IPS-20b (cell line): Measurements from ENCODE around the gene ACTC1.
A peak's percentile ranks its signal among the peaks of the same experiment; 100 is the strongest.

Experiments
- H3K27ac ChIP-seq: one replicate; pipeline ENCODE4 v1.5.1; 2013; ENCODE audit warnings: low read length
- H3K27me3 ChIP-seq: 2 replicates; pipeline ENCODE4 v1.6.1; 2013; ENCODE audit warnings: mild to moderate bottlenecking, low read length, inconsistent platforms; ENCODE audit not compliant: insufficient read depth
- H3K36me3 ChIP-seq: 2 replicates; pipeline ENCODE4 v1.6.1; 2013; ENCODE audit warnings: low read depth, mild to moderate bottlenecking, inconsistent platforms, low read length, moderate library complexity; ENCODE audit not compliant: insufficient read depth
- H3K4me1 ChIP-seq: 2 replicates; pipeline ENCODE4 v1.6.1; 2013; ENCODE audit warnings: mild to moderate bottlenecking, control low read depth, inconsistent platforms, low read length, moderate library complexity; ENCODE audit not compliant: insufficient read depth
- H3K4me3 ChIP-seq: 2 replicates; pipeline ENCODE4 v1.5.1; 2013; ENCODE audit warnings: mild to moderate bottlenecking, low read length, inconsistent platforms
- H3K9ac ChIP-seq: 2 replicates; pipeline ENCODE4 v1.6.1; 2013; ENCODE audit warnings: low read depth, mild to moderate bottlenecking, inconsistent platforms, low read length, moderate library complexity
- H3K9me3 ChIP-seq: 2 replicates; pipeline ENCODE4 v1.6.1; 2013; ENCODE audit warnings: mild to moderate bottlenecking, low read depth, low read length, inconsistent platforms; ENCODE audit not compliant: insufficient read depth

Gene ACTC1

DNA sequence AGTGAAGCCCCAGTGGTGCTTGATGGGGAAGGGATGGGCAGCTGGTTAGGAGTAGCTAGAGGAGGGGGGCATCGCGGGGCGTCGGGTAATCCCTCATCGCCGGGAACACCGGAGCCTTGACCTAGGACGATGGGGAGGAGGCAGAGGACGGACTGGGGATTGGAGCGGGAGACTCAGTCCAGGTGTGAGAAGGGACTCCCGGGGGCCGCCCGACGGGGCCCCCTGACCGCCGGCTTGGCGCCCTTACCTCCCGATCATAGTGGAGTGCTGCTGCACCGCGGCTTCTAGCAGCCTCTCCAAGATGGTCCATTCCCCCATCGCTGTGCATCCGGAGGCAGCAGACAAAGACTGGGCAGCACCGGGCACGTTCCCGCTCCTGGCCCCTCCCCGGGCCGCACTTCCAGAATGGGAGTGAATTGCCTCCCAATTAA, 41.2 kb downstream of the ACTC1 start:
- H3K27me3 ChIP-seq, result peaks cover 80% of the 10 kb centered on the region
- H3K27ac ChIP-seq, result no peak overlapping the region
- no peaks in the 10 kb centered on the region for H3K9me3 ChIP-seq
- no peaks in the 10 kb centered on the region for H3K36me3 ChIP-seq
- peak overlapping the region; percentile 72 for H3K4me3 ChIP-seq
- H3K4me1 ChIP-seq, result 0 out of 2 replicates have a peak, but pooled peaks cover 4% of the 10 kb centered on the region
- H3K9ac ChIP-seq, result no peak overlapping the region

DNA sequence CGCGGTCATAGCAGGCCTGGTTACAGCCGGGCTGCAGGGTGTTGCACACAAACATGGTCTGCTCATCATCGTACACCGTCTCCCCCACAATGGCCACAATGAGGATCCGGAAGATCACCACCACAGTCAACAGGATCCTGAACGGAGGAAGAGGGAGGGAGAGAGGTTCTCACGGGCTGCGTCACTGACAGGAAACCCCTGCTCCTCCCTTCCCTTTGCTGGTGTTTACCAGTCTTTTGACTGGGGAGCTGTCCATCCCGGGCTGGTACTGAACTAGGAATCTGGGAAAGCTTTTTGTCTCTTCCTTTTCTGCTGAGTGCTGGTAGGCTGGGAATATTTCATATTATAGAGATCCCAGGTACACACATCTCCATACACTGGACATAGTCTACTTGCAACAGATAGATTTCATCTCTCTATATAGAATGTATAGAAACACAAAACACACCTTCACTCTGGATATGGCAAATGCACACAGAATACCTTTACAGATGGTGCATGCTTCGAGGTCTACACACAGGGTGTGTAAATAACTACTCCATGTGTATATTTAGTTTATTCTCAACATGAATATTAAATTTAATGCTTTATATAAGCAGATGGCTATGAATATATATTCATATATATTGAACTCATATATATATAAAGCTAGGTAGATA, 42.0 kb downstream of the ACTC1 start:
- H3K27me3 ChIP-seq, result peaks cover 80% of the 10 kb centered on the region
- 0 out of 2 replicates have a peak overlapping the region, but pooled peaks have one; percentile 36 for H3K4me3 ChIP-seq
- no peak overlapping the region for H3K9ac ChIP-seq
- H3K27ac ChIP-seq, result no peak overlapping the region
- no peaks in the 10 kb centered on the region for H3K9me3 ChIP-seq
- no peaks in the 10 kb centered on the region for H3K36me3 ChIP-seq
- 0 out of 2 replicates have a peak, but pooled peaks cover 4% of the 10 kb centered on the region for H3K4me1 ChIP-seq

- Histone ChIP-seq H3K4me3 (no peak overlapping the region), H3K9me3 (no peaks in the 10 kb centered on the region), H3K9ac (no peak overlapping the region), H3K27me3 (peaks cover 43% of the 10 kb centered on the region), H3K27ac (no peak overlapping the region), H3K36me3 (no peaks in the 10 kb centered on the region), H3K4me1 (no peaks in the 10 kb centered on the region)
Observed at GRCh38 chr15:34749691-34750090, 45.7 kb downstream of the ACTC1 start.
